ENCODE results near the gene GPN2. TPM values are rescaled to one million over a fixed set of nuclear protein-coding genes. Genes with fewer than 3 reads are reported as not detected.

Gene GPN2
- total and polyA plus RNA-seq, 9 of the 15 experiments (the other 6 are each of a cell fraction or from before 2014, with no cell fraction given) = 9.9 to 58.8 (median 20.4) TPM

- TF ChIP-seq, protein P1, sequence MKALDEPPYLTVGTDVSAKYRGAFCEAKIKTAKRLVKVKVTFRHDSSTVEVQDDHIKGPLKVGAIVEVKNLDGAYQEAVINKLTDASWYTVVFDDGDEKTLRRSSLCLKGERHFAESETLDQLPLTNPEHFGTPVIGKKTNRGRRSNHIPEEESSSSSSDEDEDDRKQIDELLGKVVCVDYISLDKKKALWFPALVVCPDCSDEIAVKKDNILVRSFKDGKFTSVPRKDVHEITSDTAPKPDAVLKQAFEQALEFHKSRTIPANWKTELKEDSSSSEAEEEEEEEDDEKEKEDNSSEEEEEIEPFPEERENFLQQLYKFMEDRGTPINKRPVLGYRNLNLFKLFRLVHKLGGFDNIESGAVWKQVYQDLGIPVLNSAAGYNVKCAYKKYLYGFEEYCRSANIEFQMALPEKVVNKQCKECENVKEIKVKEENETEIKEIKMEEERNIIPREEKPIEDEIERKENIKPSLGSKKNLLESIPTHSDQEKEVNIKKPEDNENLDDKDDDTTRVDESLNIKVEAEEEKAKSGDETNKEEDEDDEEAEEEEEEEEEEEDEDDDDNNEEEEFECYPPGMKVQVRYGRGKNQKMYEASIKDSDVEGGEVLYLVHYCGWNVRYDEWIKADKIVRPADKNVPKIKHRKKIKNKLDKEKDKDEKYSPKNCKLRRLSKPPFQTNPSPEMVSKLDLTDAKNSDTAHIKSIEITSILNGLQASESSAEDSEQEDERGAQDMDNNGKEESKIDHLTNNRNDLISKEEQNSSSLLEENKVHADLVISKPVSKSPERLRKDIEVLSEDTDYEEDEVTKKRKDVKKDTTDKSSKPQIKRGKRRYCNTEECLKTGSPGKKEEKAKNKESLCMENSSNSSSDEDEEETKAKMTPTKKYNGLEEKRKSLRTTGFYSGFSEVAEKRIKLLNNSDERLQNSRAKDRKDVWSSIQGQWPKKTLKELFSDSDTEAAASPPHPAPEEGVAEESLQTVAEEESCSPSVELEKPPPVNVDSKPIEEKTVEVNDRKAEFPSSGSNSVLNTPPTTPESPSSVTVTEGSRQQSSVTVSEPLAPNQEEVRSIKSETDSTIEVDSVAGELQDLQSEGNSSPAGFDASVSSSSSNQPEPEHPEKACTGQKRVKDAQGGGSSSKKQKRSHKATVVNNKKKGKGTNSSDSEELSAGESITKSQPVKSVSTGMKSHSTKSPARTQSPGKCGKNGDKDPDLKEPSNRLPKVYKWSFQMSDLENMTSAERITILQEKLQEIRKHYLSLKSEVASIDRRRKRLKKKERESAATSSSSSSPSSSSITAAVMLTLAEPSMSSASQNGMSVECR (CRISPR knock-in tag; IDR thresholded peaks at IDR 0.05) = no peak
- TF ChIP-seq FOXA1 (IDR thresholded peaks at IDR 0.05; ENCODE audit: borderline replicate concordance) = no peak
- TF ChIP-seq KLF10 (CRISPR knock-in tag; IDR thresholded peaks at IDR 0.05) = no peak
- no peak for TF ChIP-seq ZBTB26 (CRISPR knock-in tag; IDR thresholded peaks at IDR 0.05)
- TF ChIP-seq, protein P2, sequence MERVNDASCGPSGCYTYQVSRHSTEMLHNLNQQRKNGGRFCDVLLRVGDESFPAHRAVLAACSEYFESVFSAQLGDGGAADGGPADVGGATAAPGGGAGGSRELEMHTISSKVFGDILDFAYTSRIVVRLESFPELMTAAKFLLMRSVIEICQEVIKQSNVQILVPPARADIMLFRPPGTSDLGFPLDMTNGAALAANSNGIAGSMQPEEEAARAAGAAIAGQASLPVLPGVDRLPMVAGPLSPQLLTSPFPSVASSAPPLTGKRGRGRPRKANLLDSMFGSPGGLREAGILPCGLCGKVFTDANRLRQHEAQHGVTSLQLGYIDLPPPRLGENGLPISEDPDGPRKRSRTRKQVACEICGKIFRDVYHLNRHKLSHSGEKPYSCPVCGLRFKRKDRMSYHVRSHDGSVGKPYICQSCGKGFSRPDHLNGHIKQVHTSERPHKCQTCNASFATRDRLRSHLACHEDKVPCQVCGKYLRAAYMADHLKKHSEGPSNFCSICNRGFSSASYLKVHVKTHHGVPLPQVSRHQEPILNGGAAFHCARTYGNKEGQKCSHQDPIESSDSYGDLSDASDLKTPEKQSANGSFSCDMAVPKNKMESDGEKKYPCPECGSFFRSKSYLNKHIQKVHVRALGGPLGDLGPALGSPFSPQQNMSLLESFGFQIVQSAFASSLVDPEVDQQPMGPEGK (CRISPR knock-in tag; IDR thresholded peaks at IDR 0.05; ENCODE audit: borderline replicate concordance) = no peak
- TF ChIP-seq DEAF1 (CRISPR knock-in tag; IDR thresholded peaks at IDR 0.05) = peak; percentile 75
- TF ChIP-seq CBX1 (IDR thresholded peaks at IDR 0.05; ENCODE audit: low read depth) = no peak
- TF ChIP-seq NR2C2 (CRISPR knock-in tag; IDR thresholded peaks at IDR 0.05) = no peak
- no peak for TF ChIP-seq NR2C2 (tag; IDR thresholded peaks at IDR 0.05)
- TF ChIP-seq ZNF764 (CRISPR knock-in tag; IDR thresholded peaks at IDR 0.05; ENCODE audit: low read depth) = no peak
- TF ChIP-seq FOXA3 (CRISPR knock-in tag; conservative IDR thresholded peaks at IDR 0.05 in 1 of 2, IDR thresholded peaks at IDR 0.05 in 1 of 2) = peak in 1 of 2 experiments; percentile 32; a peak in 1 of 4 replicates
- 0 out of 2 replicates have a peak, but pooled peaks have one; percentile 35 for TF ChIP-seq NFE2 (IDR thresholded peaks at IDR 0.05; ENCODE audit: low read depth)
- no peak for TF ChIP-seq GTF3C2 (IDR thresholded peaks at IDR 0.05; ENCODE audit: borderline replicate concordance, extremely low read depth, insufficient read length)
These were observed 36.9 kb downstream of the GPN2 start (continued) for GRCh38 chr1:26853156-26853555.

Measured in K562 (cell line).